CD14-positive monocyte (primary cell): ENCODE results near the gene CCNL2. TPM values are rescaled to one million over a fixed set of nuclear protein-coding genes. Genes with fewer than 3 reads are reported as not detected.

Experiments
- DNase-seq, 3 donors: peaks; one replicate each; pipeline ENCODE4 v3.0.0-alpha.2; 2011 to 2022
- H2AFZ ChIP-seq: 2 replicates; pipeline ENCODE4 v1.6.0; 2012; ENCODE audit warnings: mild to moderate bottlenecking, low read depth, low read length, inconsistent platforms; ENCODE audit not compliant: insufficient read depth, poor library complexity, severe bottlenecking
- H3K27ac ChIP-seq, 2 donors: 1 replicate in 1 of 2; 2 replicates in 1 of 2; pipeline ENCODE4 v1.5.1; 2012 to 2013; ENCODE audit warnings: low read length in 2 of 2, control low read depth in 1 of 2, inconsistent platforms in 1 of 2, low read depth in 1 of 2, mild to moderate bottlenecking in 1 of 2
- H3K27me3 ChIP-seq, 2 donors: one replicate each; pipeline versions ENCODE4 v1.6.0 to v1.6.1; 2011 to 2013; ENCODE audit warnings: low read length in 2 of 2; ENCODE audit not compliant: control insufficient read depth in 2 of 2, insufficient read depth in 2 of 2
- H3K36me3 ChIP-seq, 2 donors: replicated peaks in 1 of 2; 1 replicate in 1 of 2; 2 replicates in 1 of 2; pipeline versions ENCODE4 v1.5.1 to v1.6.1; 2012 to 2013; ENCODE audit warnings: low read length in 2 of 2, control low read depth in 1 of 2, inconsistent platforms in 1 of 2, mild to moderate bottlenecking in 1 of 2; ENCODE audit not compliant: insufficient read depth in 2 of 2, control insufficient read depth in 1 of 2
- H3K4me1 ChIP-seq, 2 donors: 1 replicate in 1 of 2; 2 replicates in 1 of 2; pipeline versions ENCODE4 v1.5.1 to v1.6.1; 2012 to 2013; ENCODE audit warnings: low read length in 2 of 2, control low read depth in 1 of 2, inconsistent platforms in 1 of 2, mild to moderate bottlenecking in 1 of 2, moderate library complexity in 1 of 2; ENCODE audit not compliant: insufficient read depth in 2 of 2, control insufficient read depth in 1 of 2
- H3K4me2 ChIP-seq: replicated peaks from 2 replicates; pipeline ENCODE3; 2012; ENCODE audit warnings: low read length, moderate library complexity, mild to moderate bottlenecking; ENCODE audit not compliant: poor library complexity, severe bottlenecking; ENCODE audit errors: extremely low read depth
- H3K4me3 ChIP-seq, 3 experiments: fragments of 200-600 bp in 1 of 3; sonication (generic) in 1 of 3; replicated peaks in 1 of 3; 1 replicate in 2 of 3; 2 replicates in 1 of 3; pipeline ENCODE4 v1.5.1; 2011 to 2013; ENCODE audit warnings: low read length in 3 of 3, mild to moderate bottlenecking in 3 of 3, control low read depth in 2 of 3, low read depth in 2 of 3, inconsistent platforms in 1 of 3, moderate library complexity in 1 of 3
- H3K79me2 ChIP-seq: 2 replicates; pipeline ENCODE4 v1.6.0; 2012; ENCODE audit warnings: mild to moderate bottlenecking, control low read depth, inconsistent platforms, low read length, moderate library complexity; ENCODE audit not compliant: insufficient read depth
- H3K9ac ChIP-seq: 2 replicates; pipeline ENCODE4 v1.6.0; 2017; ENCODE audit warnings: low read length, mild to moderate bottlenecking; ENCODE audit not compliant: insufficient read depth, poor library complexity, severe bottlenecking
- H3K9me3 ChIP-seq, 2 donors: replicated peaks in 1 of 2; 1 replicate in 1 of 2; 2 replicates in 1 of 2; pipeline versions ENCODE4 v1.5.1 to v1.6.1; 2012 to 2013; ENCODE audit warnings: low read length in 2 of 2, control low read depth in 1 of 2; ENCODE audit not compliant: control insufficient read depth in 1 of 2, insufficient read depth in 1 of 2
- H4K20me1 ChIP-seq: 2 replicates; pipeline ENCODE4 v1.6.0; 2012; ENCODE audit warnings: mild to moderate bottlenecking, low read length, control low read depth, moderate library complexity; ENCODE audit not compliant: insufficient read depth
- H3K27ac Mint-ChIP-seq, 7 donors: one replicate each; pipeline ENCODE4 v1.8.0; 2020; ENCODE audit warnings: mild to moderate bottlenecking in 7 of 7, mixed read lengths in 7 of 7, moderate library complexity in 6 of 7, inconsistent platforms in 2 of 7
- H3K27me3 Mint-ChIP-seq, 3 donors: one replicate each; pipeline ENCODE4 v1.8.0; 2021 to 2022; ENCODE audit warnings: low read depth in 3 of 3, mild to moderate bottlenecking in 3 of 3, mixed read lengths in 3 of 3, moderate library complexity in 3 of 3, inconsistent platforms in 1 of 3
- H3K36me3 Mint-ChIP-seq, 2 donors: one replicate each; pipeline ENCODE4 v1.8.0; 2020; ENCODE audit warnings: mixed read lengths in 2 of 2, inconsistent platforms in 1 of 2, mild to moderate bottlenecking in 1 of 2
- H3K4me1 Mint-ChIP-seq: one replicate; pipeline ENCODE4 v1.8.0; 2020; ENCODE audit warnings: mild to moderate bottlenecking, mixed read lengths
- H3K4me3 Mint-ChIP-seq, 2 donors: one replicate each; pipeline ENCODE4 v1.8.0; 2020; ENCODE audit warnings: mild to moderate bottlenecking in 2 of 2, mixed read lengths in 2 of 2, moderate library complexity in 1 of 2
- H3K9me3 Mint-ChIP-seq, 7 donors: one replicate each; pipeline ENCODE4 v1.8.0; 2020 to 2022; ENCODE audit warnings: mixed read lengths in 7 of 7, mild to moderate bottlenecking in 6 of 7, moderate library complexity in 6 of 7, inconsistent platforms in 2 of 7
- CTCF ChIP-seq: fragments of 200-600 bp; IDR thresholded peaks from one replicate; pipeline ENCODE4 v1.8.0; 2022; ENCODE audit warnings: antibody characterized with exemption, mild to moderate bottlenecking
- WGBS: methylation state at CpG from one replicate; pipeline ENCODE4 v1.1.5; 2013; ENCODE audit warnings: missing lambda C conversion rate; ENCODE audit not compliant: insufficient coverage; 5-methylcytosine and 5-hydroxymethylcytosine counted together
- intact Hi-C, 2 donors: fragments of 100-400 bp; cut with micrococcal nuclease; formaldehyde crosslinking; loops; one replicate each; pipeline versions ENCODE4 v1.15.0 to v1.15.1; 2023
- polyA plus RNA-seq, 3 donors: library from polyadenylated mRNA; depleted of rRNA in 1 of 3; unstranded in 2 of 3; stranded (reverse) in 1 of 3; fragments of 300-500 nt in 2 of 3; fragments of >200 nt in 1 of 3; fragmentation: Illumina TruSeq in 2 of 3; gene quantifications; 1 replicate in 2 of 3; 2 replicates in 1 of 3; pipeline ENCODE4 v1.2.3, GENCODE V29; 2012 to 2021

The CCNL2 gene
- polyA plus RNA-seq, 3 donors, result 8.6 to 178 (median 10.4) TPM

GRCh38 chr1:1349256-1350012, 49.7 kb downstream of the CCNL2 start, which contains the start of gene DVL1:
Gene DVL1, minus strand, starts transcription at chr1:1349418. Its CDS starts 353 bp downstream, at chr1:1349065.
- peak within 1 kb of the TSS; percentile 44 to 76 (median 64) for H3K4me3 ChIP-seq
- peaks cover 11 to 30% of the 10 kb centered on the region in 2 donors for H3K27me3 ChIP-seq
- H2AFZ ChIP-seq, result peak within 1 kb of the TSS; percentile 90
- under 1% methylated on average over 102 of the region's 122 CpGs for WGBS
- H4K20me1 ChIP-seq, result peaks cover 30% of the 10 kb centered on the region
- H3K27ac ChIP-seq, result peak within 1 kb of the TSS in 1 of 2 donors; percentile 62
- H3K9me3 Mint-ChIP-seq, result peaks cover 0 to 10% (median 4%) of the 10 kb centered on the region in 7 donors
- peaks cover 28% of the 10 kb centered on the region for H3K79me2 ChIP-seq
- peaks cover 11 to 17% of the 10 kb centered on the region in 2 donors for H3K4me1 ChIP-seq
- peak; percentile 42 to 69 (median 52) for DNase-seq
- H3K27me3 Mint-ChIP-seq, result peaks cover 29 to 43% (median 33%) of the 10 kb centered on the region in 3 donors
- peaks cover 0 to 6% of the 10 kb centered on the region in 2 donors for H3K36me3 Mint-ChIP-seq
- peak within 1 kb of the TSS in 4 of 7 donors; percentile 35 to 89 (median 76) for H3K27ac Mint-ChIP-seq
- no peaks in the 10 kb centered on the region for H3K36me3 ChIP-seq
- peak within 1 kb of the TSS; percentile 81 to 85 for H3K4me3 Mint-ChIP-seq
- peak; percentile 46 for TF ChIP-seq CTCF
- intact Hi-C loops, result no loop called here
- no peaks in the 10 kb centered on the region for H3K9me3 ChIP-seq
- H3K4me1 Mint-ChIP-seq, result peaks cover 17% of the 10 kb centered on the region
- peak within 1 kb of the TSS; percentile 77 for H3K9ac ChIP-seq
- H3K4me2 ChIP-seq, result peak within 1 kb of the TSS; percentile 91

DNA sequence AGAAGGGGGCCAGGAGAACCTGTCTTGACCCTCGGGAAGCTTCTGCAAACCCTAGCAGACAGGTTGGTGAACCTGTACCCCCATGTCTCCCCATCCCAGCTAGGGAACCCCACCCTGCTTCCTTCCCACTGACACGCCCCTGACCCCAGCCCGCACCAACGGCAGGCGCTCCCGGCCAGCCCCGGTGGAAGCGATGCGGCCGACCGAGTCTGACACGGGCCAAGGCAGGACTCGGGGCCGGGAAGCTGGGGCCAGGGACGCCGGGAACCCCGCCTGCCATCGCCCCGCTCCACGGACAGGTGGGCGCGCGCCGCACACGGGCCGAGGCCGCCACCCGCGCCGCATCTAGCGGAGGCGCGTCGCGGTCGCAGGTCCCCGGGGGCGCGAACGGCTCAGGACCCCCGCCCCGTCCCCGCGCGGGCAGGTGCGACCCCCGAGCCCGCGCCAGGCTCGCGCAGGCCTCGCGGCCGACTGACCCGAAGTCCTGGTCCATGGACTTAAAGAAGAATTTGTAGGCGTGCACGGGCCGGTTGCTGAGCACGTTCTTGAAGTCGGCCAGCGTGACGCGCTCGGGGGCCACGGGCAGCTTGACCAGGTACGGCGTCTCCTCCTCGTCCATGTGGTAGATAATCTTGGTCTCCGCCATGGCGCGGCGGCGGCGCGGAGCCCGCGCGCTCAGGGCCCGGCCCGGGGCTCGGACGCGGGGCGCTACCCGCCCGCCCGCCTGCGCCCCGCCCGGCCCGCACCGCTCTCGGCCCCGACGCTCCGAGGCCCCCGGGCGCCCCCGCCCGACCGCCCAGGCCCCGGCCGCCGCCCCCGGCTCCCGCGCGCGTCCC, 50.5 kb downstream of the CCNL2 start:
- Mint-ChIP-seq H3K4me3 (peak overlapping the region; percentile 81 to 85), H3K27me3 (peaks cover 22 to 35% (median 25%) of the 10 kb centered on the region in 3 donors), H3K9me3 (peaks cover 0 to 6% (median 0%) of the 10 kb centered on the region in 7 donors), H3K4me1 (peaks cover 16% of the 10 kb centered on the region), H3K27ac (peak overlapping the region in 4 of 7 donors; percentile 35 to 89 (median 76)), H3K36me3 (peaks cover 0 to 5% of the 10 kb centered on the region in 2 donors)
- Histone ChIP-seq H3K4me3 (peak overlapping the region; percentile 44 to 76 (median 64)), H3K79me2 (peaks cover 28% of the 10 kb centered on the region), H3K9me3 (no peaks in the 10 kb centered on the region), H4K20me1 (peaks cover 32% of the 10 kb centered on the region), H3K9ac (peak overlapping the region; percentile 76), H3K27ac (no peak overlapping the region), H2AFZ (peak overlapping the region; percentile 65), H3K4me2 (peak overlapping the region; percentile 91), H3K27me3 (peaks cover 4 to 22% of the 10 kb centered on the region in 2 donors), H3K36me3 (no peaks in the 10 kb centered on the region), H3K4me1 (peaks cover 11 to 17% of the 10 kb centered on the region in 2 donors)
- TF ChIP-seq CTCF, result no peak
- intact Hi-C loops, result no loop called here
- under 1% methylated on average over 108 of the region's 109 CpGs for WGBS
- peak in 1 of 3 donors; percentile 32 for DNase-seq
